SKM-1 (cell line): Measurements from ENCODE around the gene GAK.

Experiments used
- DNase-seq: peaks from one replicate; lab custom pipeline; 2025; ENCODE audit not compliant: unreplicated experiment; lab: John Stamatoyannopoulos, UW

Gene GAK

GRCh38 chr4:892780-893179 is 39.3 kb downstream of the GAK start:
- no peak for DNase-seq

GRCh38 chr4:891747-892146 is 40.4 kb downstream of the GAK start:
- no peak for DNase-seq

- no peak for DNase-seq
Measured at GRCh38 chr4:890036-890695, 42.0 kb downstream of the GAK start.

GRCh38 chr4:889516-889915 is 42.6 kb downstream of the GAK start:
- no peak for DNase-seq

- no peak for DNase-seq
Measured at GRCh38 chr4:888029-888428, 44.1 kb downstream of the GAK start.

GRCh38 chr4:887034-887763 is 44.9 kb downstream of the GAK start:
- DNase-seq, result no peak

GRCh38 chr4:886244-886643 is 45.9 kb downstream of the GAK start:
- no peak for DNase-seq

- DNase-seq, result no peak
Measured at GRCh38 chr4:885353-885752, 46.8 kb downstream of the GAK start.

- no peak for DNase-seq
Measured at GRCh38 chr4:884896-885295, 47.2 kb downstream of the GAK start.

GRCh38 chr4:884259-884658 is 47.9 kb downstream of the GAK start:
- DNase-seq, result no peak

GRCh38 chr4:883377-884095 is 48.6 kb downstream of the GAK start:
- DNase-seq, result no peak

- no peak for DNase-seq
Measured at GRCh38 chr4:882646-883045, 49.5 kb downstream of the GAK start.

- no peak for DNase-seq
Measured at GRCh38 chr4:881709-882108, 50.4 kb downstream of the GAK start.

GRCh38 chr4:880684-881405 is 51.3 kb downstream of the GAK start:
- DNase-seq, result no peak

- no peak for DNase-seq
Measured at GRCh38 chr4:879729-880077, 52.4 kb downstream of the GAK start.

- DNase-seq, result no peak
Measured at GRCh38 chr4:878796-879728, 53.1 kb downstream of the GAK start.

- no peak for DNase-seq
Measured at GRCh38 chr4:877502-877901, 54.6 kb downstream of the GAK start.

GRCh38 chr4:876780-877179 is 55.3 kb downstream of the GAK start:
- DNase-seq, result no peak

- DNase-seq, result no peak
Measured at GRCh38 chr4:875818-876423, 56.2 kb downstream of the GAK start.
